ENCODE measurements around the gene SPAG17. TPM values are rescaled to one million over a fixed set of nuclear protein-coding genes. Genes with fewer than 3 reads are reported as not detected.

Gene SPAG17
- total RNA-seq, 1 experiment from 2014 or later, result not detected

GRCh38 chr1:117930484-117930883, 254.5 kb downstream of the SPAG17 start:
- no peaks in the 10 kb centered on the region for H3K9me3 ChIP-seq (ENCODE audit: low read depth, low read length, poor library complexity, severe bottlenecking)
- H3K36me3 ChIP-seq (ENCODE audit: insufficient read depth, low read length, poor library complexity, severe bottlenecking), result peaks cover 19% of the 10 kb centered on the region
- TF ChIP-seq EZH2 (IDR thresholded peaks at IDR 0.05; ENCODE audit: borderline replicate concordance, low read depth, low read length, poor library complexity, severe bottlenecking), result no peak
- ChIA-PET POLR2A (ENCODE audit: low non-redundant PET) (no interaction called here), CTCF (no interaction called here)
- H3K4me1 ChIP-seq (ENCODE audit: insufficient read depth, low read length, poor library complexity, severe bottlenecking), result peaks cover 16% of the 10 kb centered on the region
- no peaks in the 10 kb centered on the region for H3K27me3 ChIP-seq (replicated peaks; ENCODE audit: insufficient read depth, low read depth, low read length, poor library complexity)
- TSS peak; percentile 57 for BruUV-seq (replicated peaks)
- peak overlapping the region; percentile 79 for H3K27ac ChIP-seq (ENCODE audit: low read depth, low read length, poor library complexity, severe bottlenecking)
- intact Hi-C loops (cut with micrococcal nuclease; ENCODE audit: unreplicated experiment), result no loop called here
- DNase-seq (ENCODE audit: low spot score), result no peak
- H3K4me3 ChIP-seq (ENCODE audit: low read depth, low read length, poor library complexity, severe bottlenecking), result peak overlapping the region; percentile 74

GRCh38 chr1:117930173-117930447, 254.9 kb downstream of the SPAG17 start:
- POLR2A ChIA-PET (ENCODE audit: low non-redundant PET), result no interaction called here
- no TSS peak for BruUV-seq (replicated peaks)
- Histone ChIP-seq H3K4me3 (ENCODE audit: low read depth, low read length, poor library complexity, severe bottlenecking) (peak overlapping the region; percentile 74), H3K36me3 (ENCODE audit: insufficient read depth, low read length, poor library complexity, severe bottlenecking) (peaks cover 16% of the 10 kb centered on the region), H3K27ac (ENCODE audit: low read depth, low read length, poor library complexity, severe bottlenecking) (peak overlapping the region; percentile 79), H3K4me1 (ENCODE audit: insufficient read depth, low read length, poor library complexity, severe bottlenecking) (peaks cover 16% of the 10 kb centered on the region), H3K27me3 (replicated peaks; ENCODE audit: insufficient read depth, low read depth, low read length, poor library complexity) (no peaks in the 10 kb centered on the region), H3K9me3 (ENCODE audit: low read depth, low read length, poor library complexity, severe bottlenecking) (no peaks in the 10 kb centered on the region)
- CTCF ChIA-PET, result no interaction called here
- no peak for DNase-seq (ENCODE audit: low spot score)
- intact Hi-C loops (cut with micrococcal nuclease; ENCODE audit: unreplicated experiment), result no loop called here
- TF ChIP-seq CTCF (conservative IDR thresholded peaks at IDR 0.05; ENCODE audit: low read depth, low read length), result no peak
- no peak for TF ChIP-seq EZH2 (IDR thresholded peaks at IDR 0.05; ENCODE audit: borderline replicate concordance, low read depth, low read length, poor library complexity, severe bottlenecking)

GRCh38 chr1:117929343-117930172, 255.5 kb downstream of the SPAG17 start, which contains the start of the genes GDAP2 and WDR3:
GDAP2 (minus strand) TSS chr1:117929621; CDS start chr1:117920357, 9,264 bp downstream.
WDR3 (plus strand) TSS chr1:117929739; CDS start chr1:117933320, 3,581 bp downstream.
- POLR2A ChIA-PET (ENCODE audit: low non-redundant PET), result no interaction called here
- peaks cover 10% of the 10 kb centered on the region for H3K36me3 ChIP-seq (ENCODE audit: insufficient read depth, low read length, poor library complexity, severe bottlenecking)
- peak; percentile 98 for DNase-seq (ENCODE audit: low spot score)
- no peaks in the 10 kb centered on the region for H3K27me3 ChIP-seq (replicated peaks; ENCODE audit: insufficient read depth, low read depth, low read length, poor library complexity)
- peak within 1 kb of the TSS; percentile 79 for H3K27ac ChIP-seq (ENCODE audit: low read depth, low read length, poor library complexity, severe bottlenecking)
- no TSS peak for BruUV-seq (replicated peaks)
- peak within 1 kb of the TSS; percentile 74 for H3K4me3 ChIP-seq (ENCODE audit: low read depth, low read length, poor library complexity, severe bottlenecking)
- peaks cover 16% of the 10 kb centered on the region for H3K4me1 ChIP-seq (ENCODE audit: insufficient read depth, low read length, poor library complexity, severe bottlenecking)
- no peaks in the 10 kb centered on the region for H3K9me3 ChIP-seq (ENCODE audit: low read depth, low read length, poor library complexity, severe bottlenecking)
- intact Hi-C loops (cut with micrococcal nuclease; ENCODE audit: unreplicated experiment), result no loop called here
- TF ChIP-seq CTCF (conservative IDR thresholded peaks at IDR 0.05; ENCODE audit: low read depth, low read length), result no peak
- no peak for TF ChIP-seq EZH2 (IDR thresholded peaks at IDR 0.05; ENCODE audit: borderline replicate concordance, low read depth, low read length, poor library complexity, severe bottlenecking)
- CTCF ChIA-PET, result interaction anchor here (0.6 kb wide), 1 partner anchor 85 kb away, joined by 3 read pairs; no protein-coding TSS in a partner anchor
